Neutrophil (primary cell): ENCODE data around the gene DYNC1I1.

ENCODE experiments used
- H3K27ac ChIP-seq: fragments of 200-600 bp; sonication (generic); 2 replicates; pipeline ENCODE4 v1.5.1; 2016; ENCODE audit warnings: mild to moderate bottlenecking, moderate library complexity
- H3K27me3 ChIP-seq: fragments of 200-600 bp; sonication (generic); 2 replicates; pipeline ENCODE4 v1.6.0; 2016; ENCODE audit warnings: mild to moderate bottlenecking
- H3K36me3 ChIP-seq: fragments of 200-600 bp; sonication (generic); 2 replicates; pipeline ENCODE4 v1.5.1; 2017
- H3K4me1 ChIP-seq, 2 experiments: fragments of 200-600 bp in 1 of 2; sonication (generic) in 1 of 2; 1 replicate in 1 of 2; 2 replicates in 1 of 2; pipeline versions ENCODE4 v1.5.1 to v1.6.1; 2013 to 2016; ENCODE audit warnings: low read depth in 1 of 2, low read length in 1 of 2, mild to moderate bottlenecking in 1 of 2, moderate library complexity in 1 of 2; ENCODE audit not compliant: control insufficient read depth in 1 of 2, insufficient read depth in 1 of 2
- H3K4me3 ChIP-seq, 2 experiments: fragments of 200-600 bp in 1 of 2; sonication (generic) in 1 of 2; 1 replicate in 1 of 2; 2 replicates in 1 of 2; pipeline ENCODE4 v1.5.1; 2013 to 2016; ENCODE audit warnings: low read depth in 1 of 2, low read length in 1 of 2, mild to moderate bottlenecking in 1 of 2, moderate library complexity in 1 of 2
- H3K9me3 ChIP-seq: fragments of 200-600 bp; sonication (generic); 2 replicates; pipeline ENCODE4 v1.5.1; 2016
- TF ChIP-seq, protein P1 (sequence below): fragments of 200-600 bp; sonication (generic); IDR thresholded peaks from 2 replicates; pipeline ENCODE4 v1.5.1; 2016; ENCODE audit warnings: antibody characterized with exemption

Gene DYNC1I1

DNA sequence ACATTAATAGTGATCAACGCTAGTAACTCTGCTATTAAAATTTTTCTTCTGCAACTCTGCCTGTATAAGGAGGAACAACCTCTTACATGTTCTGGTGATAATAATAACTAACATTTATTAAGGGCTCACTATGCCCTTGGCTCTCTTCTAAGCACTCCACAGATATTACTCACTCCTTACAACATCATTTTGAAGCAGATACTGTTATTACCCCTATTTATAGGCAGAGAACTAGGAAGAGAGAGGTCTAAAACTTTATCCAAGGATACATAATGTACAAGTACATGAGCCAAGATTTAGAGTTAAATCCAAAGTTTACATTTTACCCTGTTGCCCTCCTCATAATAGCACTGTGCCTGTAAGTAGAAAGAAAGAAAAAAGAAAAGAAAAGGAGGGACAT lies 205.6 kb downstream of the DYNC1I1 start:
- no peaks in the 10 kb centered on the region for H3K27me3 ChIP-seq
- H3K27ac ChIP-seq = no peak overlapping the region
- no peaks in the 10 kb centered on the region for H3K36me3 ChIP-seq
- no peak overlapping the region for H3K4me3 ChIP-seq
- TF ChIP-seq, protein P1, sequence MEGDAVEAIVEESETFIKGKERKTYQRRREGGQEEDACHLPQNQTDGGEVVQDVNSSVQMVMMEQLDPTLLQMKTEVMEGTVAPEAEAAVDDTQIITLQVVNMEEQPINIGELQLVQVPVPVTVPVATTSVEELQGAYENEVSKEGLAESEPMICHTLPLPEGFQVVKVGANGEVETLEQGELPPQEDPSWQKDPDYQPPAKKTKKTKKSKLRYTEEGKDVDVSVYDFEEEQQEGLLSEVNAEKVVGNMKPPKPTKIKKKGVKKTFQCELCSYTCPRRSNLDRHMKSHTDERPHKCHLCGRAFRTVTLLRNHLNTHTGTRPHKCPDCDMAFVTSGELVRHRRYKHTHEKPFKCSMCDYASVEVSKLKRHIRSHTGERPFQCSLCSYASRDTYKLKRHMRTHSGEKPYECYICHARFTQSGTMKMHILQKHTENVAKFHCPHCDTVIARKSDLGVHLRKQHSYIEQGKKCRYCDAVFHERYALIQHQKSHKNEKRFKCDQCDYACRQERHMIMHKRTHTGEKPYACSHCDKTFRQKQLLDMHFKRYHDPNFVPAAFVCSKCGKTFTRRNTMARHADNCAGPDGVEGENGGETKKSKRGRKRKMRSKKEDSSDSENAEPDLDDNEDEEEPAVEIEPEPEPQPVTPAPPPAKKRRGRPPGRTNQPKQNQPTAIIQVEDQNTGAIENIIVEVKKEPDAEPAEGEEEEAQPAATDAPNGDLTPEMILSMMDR = no peak
- no peaks in the 10 kb centered on the region for H3K4me1 ChIP-seq
- H3K9me3 ChIP-seq = no peaks in the 10 kb centered on the region

DNA sequence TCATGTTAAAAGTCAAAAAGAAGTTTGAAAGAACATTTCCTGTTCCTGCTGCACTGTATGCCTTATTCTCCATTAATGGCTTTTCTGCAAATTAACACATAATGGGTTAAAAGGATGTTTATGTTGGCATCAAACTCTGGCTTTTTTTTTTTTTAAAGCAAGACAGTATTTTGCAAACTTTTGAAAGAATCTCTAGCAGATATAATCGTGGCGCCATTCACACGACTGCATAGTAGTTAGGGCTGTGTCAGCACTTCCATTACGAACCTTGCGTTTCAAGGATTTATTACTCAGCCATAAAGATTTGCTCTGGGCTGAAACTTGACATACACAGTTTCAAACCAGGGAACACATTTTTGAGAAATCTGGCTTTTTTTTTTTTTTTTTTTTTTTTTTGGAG lies 207.8 kb downstream of the DYNC1I1 start:
- Histone ChIP-seq H3K36me3 (no peaks in the 10 kb centered on the region), H3K27me3 (no peaks in the 10 kb centered on the region), H3K9me3 (no peaks in the 10 kb centered on the region), H3K4me1 (no peaks in the 10 kb centered on the region), H3K27ac (no peak overlapping the region), H3K4me3 (no peak overlapping the region)
- TF ChIP-seq, protein P1 = no peak

DNA sequence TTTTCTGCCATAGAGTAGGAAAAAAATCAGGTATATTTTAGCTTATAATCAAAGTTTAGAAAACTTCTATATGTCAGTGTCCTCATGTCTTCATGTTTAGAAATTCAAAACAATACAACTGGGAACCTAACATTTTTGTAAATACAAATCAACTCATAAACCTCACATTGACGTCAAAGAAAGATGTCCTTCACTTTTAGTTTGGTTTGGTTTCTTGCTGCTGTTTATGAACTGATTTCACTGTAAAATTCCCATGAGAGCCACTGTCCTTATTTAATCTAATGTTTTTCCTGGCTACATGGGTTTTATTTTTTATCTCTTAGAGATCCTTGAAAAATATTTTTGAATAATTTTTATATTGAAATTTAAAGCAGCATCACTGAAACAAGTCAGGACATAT lies 208.4 kb downstream of the DYNC1I1 start:
- TF ChIP-seq, protein P1 = no peak

DNA sequence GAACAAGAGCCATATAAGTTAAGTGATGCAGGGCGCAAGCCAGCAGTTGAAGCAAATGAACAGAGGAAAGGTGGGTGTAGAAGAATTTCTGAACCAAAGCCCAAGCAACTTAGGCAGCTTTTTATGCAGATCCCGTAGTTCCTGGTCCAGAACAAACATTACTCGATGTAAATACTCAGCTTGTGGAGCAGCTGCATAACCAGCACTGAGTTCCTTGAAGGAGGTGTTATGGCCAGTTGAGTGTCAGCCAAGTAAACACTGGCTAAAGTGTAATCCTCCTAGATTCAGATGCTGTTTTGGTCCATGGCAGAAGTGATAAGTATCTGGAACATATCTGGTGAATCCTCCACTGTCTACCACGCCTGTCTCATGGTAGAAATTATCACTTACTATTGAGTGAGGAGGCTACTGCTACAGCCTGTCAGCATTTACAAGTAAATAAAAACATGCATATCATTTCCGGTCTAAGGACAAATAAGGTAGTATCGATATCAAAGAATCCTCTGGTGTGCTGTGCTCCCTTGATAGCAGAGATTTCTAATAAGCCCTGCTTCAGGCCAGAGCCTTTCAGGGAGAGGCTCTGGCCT lies 213.9 kb downstream of the DYNC1I1 start:
- H3K27me3 ChIP-seq = no peaks in the 10 kb centered on the region
- TF ChIP-seq, protein P1 = no peak
- no peaks in the 10 kb centered on the region for H3K4me1 ChIP-seq
- H3K36me3 ChIP-seq = no peaks in the 10 kb centered on the region
- no peaks in the 10 kb centered on the region for H3K9me3 ChIP-seq
- no peak overlapping the region for H3K27ac ChIP-seq
- no peak overlapping the region for H3K4me3 ChIP-seq

More for the DNA sequence above, 208.4 kb downstream of the DYNC1I1 start:
- Histone ChIP-seq H3K27me3 (no peaks in the 10 kb centered on the region), H3K9me3 (no peaks in the 10 kb centered on the region), H3K4me1 (no peaks in the 10 kb centered on the region), H3K27ac (no peak overlapping the region), H3K4me3 (no peak overlapping the region), H3K36me3 (no peaks in the 10 kb centered on the region)

DNA sequence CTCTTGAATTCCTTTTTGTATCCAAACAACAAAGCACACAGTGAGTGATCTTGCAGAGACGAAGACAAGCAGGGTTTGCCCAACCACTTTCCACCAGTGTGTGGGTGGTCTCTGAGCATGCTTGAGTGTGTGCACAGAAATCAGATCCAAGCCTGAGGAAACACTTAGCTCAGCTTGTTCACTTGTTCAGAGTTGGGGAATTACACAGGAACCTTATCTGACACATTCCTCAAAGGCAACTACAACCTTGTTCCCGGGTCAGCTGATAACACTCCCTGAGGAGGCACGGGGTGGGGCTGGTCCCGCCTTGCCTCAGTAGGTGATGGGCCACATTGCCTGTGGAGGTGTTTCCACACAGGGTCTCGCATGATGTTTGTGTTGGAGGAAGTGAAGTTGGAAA lies 216.9 kb downstream of the DYNC1I1 start:
- H3K4me3 ChIP-seq = no peak overlapping the region
- no peaks in the 10 kb centered on the region for H3K27me3 ChIP-seq
- no peak overlapping the region for H3K27ac ChIP-seq
- H3K9me3 ChIP-seq = no peaks in the 10 kb centered on the region
- no peaks in the 10 kb centered on the region for H3K4me1 ChIP-seq
- no peaks in the 10 kb centered on the region for H3K36me3 ChIP-seq
- TF ChIP-seq, protein P1 = no peak

DNA sequence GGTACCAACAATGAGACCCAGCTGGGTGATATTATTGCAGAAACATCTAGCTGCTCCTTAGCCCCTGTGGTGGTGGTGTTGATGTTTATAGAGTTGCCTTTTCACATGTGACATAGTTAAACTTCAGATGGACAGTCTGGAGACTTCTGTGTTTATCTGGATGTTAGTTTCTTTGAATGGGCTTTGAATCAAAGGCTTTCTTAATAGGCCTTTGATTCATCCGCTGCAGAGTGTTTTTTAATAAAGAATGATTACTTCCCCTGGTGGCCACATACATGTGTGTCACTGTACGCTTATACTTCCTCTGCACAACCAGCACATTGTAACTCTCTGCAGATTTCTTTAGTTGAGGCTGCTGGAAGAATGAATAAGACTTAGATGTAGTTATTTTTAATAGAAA lies 221.0 kb downstream of the DYNC1I1 start:
- Histone ChIP-seq H3K27ac (no peak overlapping the region), H3K9me3 (no peaks in the 10 kb centered on the region), H3K27me3 (no peaks in the 10 kb centered on the region), H3K4me1 (no peaks in the 10 kb centered on the region), H3K36me3 (no peaks in the 10 kb centered on the region), H3K4me3 (no peak overlapping the region)
- TF ChIP-seq, protein P1 = no peak
